HG02852 (cell line): ENCODE results near the gene ZNF267.
"Not testable (repeated sequence)": the region's sequence is repeated elsewhere in the genome, so short reads cannot be mapped to it uniquely, and the experiment has no call there.

Source experiments
- ATAC-seq: cut with Tn5 transposase; IDR thresholded peaks from one replicate; pipeline ENCODE4 v1.9.1; 2021; ENCODE audit warnings: mild to moderate bottlenecking, moderate library complexity; ENCODE audit not compliant: unreplicated experiment

Gene ZNF267

DNA sequence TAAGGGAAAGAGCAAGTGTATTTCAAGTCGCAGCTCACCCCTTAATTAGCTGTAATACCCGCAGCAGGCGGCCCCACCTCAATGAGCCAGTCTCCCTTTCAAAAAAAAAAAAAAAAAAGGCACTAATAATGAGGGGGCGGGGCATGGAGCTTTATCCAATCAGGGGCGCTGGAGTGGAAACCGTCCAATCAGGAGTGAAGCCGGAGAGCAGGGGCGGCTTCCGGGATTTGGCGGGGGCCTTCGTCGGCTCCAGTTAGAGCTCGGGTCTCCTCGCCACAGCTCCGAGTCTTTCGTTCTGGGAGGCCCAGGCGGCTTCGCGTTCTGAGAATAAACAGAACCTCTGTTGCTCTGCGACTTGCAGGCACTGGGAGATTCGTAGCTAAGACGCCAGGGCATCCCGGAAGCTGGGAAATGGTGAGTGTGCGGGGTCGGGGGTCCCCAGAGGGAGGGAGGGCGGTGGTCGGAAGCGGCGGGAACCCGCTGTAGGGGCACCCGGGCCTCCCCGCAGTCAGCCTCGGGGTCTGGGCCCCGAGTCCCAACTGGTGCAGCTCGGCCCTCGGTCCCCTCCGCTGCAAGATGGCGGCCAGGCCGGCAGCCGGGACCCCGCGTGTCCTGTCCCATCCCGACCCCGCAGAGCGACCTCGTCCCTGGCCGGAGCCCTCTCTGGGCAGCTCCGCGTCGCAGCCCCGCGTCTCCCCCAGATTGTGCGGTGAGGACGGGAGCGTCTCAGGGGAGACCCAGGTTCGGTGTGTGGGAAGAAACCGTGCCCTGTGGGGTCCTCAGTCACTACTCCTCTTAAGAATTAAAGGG lies at the start of gene ZNF267:
ZNF267 (plus strand) TSS at position 252 of the 810 bp plus-strand sequence; CDS start at position 412, 160 bp downstream.
- ATAC-seq: peak; percentile 47

- ATAC-seq: no peak
Measured at GRCh38 chr16:31833047-31833446, 40.6 kb upstream of the ZNF267 start.

DNA sequence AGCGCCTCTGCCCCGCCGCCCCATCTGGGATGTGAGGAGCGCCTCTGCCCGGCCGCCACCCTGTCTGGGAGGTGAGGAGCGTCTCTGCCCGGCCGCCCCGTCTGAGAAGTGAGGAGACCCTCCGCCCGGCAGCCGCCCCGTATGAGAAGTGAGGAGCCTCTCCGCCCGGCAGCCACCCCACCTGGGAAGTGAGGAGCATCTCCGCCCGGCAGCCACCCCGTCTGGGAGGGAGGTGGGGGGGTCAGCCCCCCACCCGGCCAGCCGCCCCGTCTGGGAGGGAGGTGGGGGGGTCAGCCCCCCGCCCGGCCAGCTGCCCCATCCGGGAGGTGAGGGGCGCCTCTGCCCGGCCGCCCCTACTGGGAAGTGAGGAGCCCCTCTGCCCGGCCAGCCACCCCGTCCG lies 37.2 kb upstream of the ZNF267 start:
- ATAC-seq: not testable (repeated sequence)

DNA sequence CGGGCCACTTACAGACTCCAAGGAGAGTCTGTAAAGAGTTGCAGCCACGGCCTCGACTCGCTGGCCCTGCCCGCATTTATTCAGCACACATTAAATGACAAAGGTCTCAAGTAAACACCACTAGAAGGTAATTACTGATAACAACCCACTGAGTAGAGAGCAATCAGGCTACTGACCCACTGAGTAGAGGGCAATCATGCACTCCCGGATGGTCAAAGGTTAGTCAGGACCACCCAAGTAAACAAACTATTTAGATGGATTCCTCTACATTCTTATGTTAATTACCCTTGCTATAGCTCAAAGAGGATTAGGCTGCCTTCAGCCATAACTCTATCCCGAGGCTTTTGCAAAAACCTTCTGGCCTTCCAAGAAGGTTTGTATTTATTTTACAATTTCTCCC lies 30.7 kb upstream of the ZNF267 start:
- no peak for ATAC-seq

- not testable (repeated sequence) for ATAC-seq
Measured at GRCh38 chr16:31848572-31848971, 25.0 kb upstream of the ZNF267 start.

- no peak for ATAC-seq
Measured at GRCh38 chr16:31853291-31853690, 20.3 kb upstream of the ZNF267 start.

DNA sequence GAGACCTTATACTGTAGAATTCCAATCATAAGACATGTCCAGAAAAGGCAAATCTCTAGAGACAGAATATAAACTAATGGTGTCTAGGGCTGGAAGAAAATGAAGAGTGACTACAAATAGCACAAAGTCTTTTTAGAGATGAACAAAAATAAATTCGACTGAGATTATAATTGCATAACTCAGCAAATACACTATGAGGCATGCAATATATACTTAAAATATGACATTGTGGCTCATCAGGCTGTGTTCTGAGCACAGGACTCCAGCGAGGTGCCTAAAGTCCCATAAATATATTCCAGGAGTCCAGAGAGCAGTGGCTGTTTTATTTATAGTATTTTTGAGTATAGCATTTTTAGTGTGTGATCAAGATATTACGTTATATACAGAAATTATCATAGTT lies 13.1 kb upstream of the ZNF267 start:
- ATAC-seq: no peak

DNA sequence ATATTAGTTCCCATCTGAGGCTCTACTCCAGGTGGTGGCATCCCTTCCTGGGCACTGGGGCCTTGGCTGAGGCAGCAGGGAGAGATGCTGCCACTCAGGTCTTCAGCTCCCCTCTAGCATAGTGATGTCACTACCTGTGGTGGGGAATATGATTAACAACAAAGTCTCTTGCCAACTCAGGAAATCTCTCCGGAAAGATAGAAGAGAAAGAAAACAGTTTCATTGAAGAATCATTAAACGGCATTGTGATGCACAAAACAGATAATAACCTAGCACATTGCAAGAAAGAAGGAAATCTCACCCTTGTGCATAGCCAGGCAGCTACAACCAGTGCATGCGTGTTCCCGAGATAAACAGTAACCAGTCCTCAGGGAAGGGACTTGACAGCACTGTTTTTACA lies 12.2 kb upstream of the ZNF267 start:
- ATAC-seq: no peak

DNA sequence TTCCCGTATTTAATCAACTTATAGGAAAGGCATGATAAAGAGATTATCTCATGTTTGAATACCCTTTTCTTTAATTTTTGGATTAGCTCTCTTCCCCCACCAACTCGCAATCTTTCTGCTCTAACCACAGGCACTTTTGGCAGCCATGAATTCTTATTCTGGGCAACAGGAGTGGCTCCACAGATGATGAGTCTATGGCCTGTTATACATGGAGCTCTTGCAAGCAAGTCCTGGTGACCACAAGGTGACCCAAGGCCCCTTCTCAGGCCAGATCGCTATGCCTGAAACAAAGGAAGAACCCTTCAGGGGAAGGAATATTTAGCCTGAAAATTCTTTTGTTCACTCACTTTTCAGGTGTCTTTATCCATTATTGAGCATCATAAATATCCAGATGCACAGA lies 10.8 kb upstream of the ZNF267 start:
- no peak for ATAC-seq

GRCh38 chr16:31868164-31868563 lies 5.4 kb upstream of the ZNF267 start:
- ATAC-seq: no peak

GRCh38 chr16:31868691-31869167 lies 4.9 kb upstream of the ZNF267 start:
- peak; percentile 31 for ATAC-seq

DNA sequence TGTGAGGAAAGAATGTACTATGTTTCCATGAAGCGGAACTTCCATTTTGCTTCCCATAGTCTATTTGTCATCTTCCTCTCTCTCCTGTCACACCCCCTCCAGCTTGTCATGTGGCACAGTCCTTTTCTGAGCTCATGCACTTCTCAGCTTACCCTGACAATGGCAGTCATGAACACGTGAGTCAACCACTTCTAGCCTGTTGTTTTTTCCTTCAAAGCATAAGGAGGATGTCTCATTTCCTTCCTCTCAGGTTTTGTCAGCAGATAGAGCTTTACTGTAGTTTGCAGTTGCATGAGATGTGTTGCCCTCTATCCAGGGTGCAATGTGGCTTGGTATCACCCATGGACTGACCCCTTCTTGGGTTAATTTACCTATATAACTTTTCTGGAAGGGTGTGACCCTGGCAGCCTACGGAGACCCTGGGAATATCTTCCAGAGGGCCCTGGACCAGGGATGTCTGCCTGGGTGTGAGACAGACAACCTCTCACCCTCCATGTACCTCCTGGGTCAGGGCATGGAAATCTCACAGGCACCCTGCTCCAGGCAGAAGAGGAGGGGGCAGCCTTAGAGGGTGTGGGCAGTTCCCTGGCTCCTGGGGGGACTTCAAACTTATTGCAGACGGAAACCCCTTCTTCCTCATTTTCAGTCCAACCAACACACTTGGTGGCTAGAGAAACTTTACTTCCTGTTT lies 4.0 kb upstream of the ZNF267 start:
- ATAC-seq: peak; percentile 34

DNA sequence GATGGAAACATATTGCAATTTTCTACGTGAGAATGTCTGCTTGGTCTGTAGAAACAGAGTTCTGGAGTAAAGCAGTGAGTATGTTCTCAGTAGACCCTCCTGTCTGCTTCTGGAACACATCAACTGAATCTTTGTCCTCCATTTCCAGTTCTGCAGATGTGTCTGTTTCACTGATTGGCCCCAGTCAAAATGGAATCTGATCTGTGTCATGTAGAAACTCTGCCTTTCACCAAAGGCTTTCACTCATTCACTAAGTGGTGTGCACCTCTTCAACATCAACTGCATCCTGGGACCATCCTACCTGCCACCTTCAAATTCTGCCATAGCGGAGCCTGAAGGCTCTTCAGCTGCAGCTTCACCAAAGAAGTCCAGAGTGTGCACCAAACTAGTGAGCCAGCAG lies 2.8 kb upstream of the ZNF267 start:
- ATAC-seq: no peak

DNA sequence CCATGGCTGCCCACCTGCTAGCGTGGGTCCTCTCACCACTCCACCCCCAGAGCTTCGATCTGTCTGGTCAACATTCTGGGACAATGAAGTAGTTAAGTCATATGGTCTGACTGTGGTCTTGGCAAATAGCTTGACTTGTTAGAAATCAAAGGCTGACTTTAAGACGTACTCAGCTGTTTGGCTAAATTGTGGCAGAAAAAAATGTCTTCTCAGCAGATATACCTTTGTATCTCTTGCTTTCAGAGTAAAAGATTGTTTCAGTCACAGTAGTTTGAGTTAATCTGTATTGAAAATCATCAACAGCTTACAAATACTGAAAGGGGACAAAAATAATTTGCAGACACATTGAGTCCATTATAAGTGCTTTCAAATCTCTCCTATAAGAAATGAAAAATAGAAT lies 2.1 kb upstream of the ZNF267 start:
- no peak for ATAC-seq

DNA sequence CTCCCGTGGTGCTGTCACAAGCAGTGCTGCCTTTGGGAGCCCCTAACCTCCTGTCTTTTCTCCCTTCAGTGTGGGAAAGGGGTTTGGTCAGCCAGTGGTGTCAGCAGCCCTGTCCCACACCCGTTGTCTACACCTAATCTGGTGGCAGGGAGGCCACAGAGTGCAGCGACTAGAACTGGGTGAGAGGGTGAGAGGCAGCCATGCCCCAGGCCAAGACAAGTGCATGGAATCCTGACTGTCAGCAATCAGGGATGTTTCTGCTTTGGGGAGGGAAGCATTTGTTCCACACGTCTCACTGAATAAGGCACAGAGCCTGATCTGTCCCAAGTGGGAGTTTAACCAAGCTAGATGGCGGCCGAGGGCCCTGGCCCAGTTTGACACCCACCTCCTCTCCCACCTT lies 1.4 kb upstream of the ZNF267 start:
- no peak for ATAC-seq

- ATAC-seq: peak; percentile 24
Measured at GRCh38 chr16:31874366-31875111, 932 bp downstream of the ZNF267 start.

GRCh38 chr16:31875112-31875803 lies 1.7 kb downstream of the ZNF267 start:
- no peak for ATAC-seq

GRCh38 chr16:31875928-31876547 lies 2.4 kb downstream of the ZNF267 start:
- ATAC-seq: no peak

GRCh38 chr16:31876951-31877828 lies 3.6 kb downstream of the ZNF267 start:
- peak; percentile 58 for ATAC-seq
